ENCODE data around the gene PRRC2C.
"Not testable (repeated sequence)": the region's sequence is repeated elsewhere in the genome, so short reads cannot be mapped to it uniquely, and the experiment has no call there.

The PRRC2C gene

DNA sequence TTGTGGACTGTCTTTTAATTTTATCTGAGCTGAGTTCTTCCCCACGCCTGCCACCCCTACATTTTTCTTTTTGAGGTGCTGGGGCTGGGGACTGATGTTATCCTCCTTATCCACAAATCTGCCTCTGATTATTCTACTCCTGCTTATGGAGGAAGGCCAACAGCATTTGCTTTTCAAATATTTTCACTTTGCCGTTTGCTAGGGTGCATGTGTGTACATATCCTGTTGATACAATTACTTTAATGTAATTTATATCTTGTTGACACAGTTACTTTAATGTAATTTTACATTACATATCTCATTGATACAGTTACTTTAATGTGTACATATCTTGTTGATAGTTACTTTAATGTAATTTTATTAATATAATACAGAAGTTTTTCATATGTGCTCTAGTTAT lies 36.2 kb downstream of the PRRC2C start:
- no peaks in the 10 kb centered on the region for H3K4me1 ChIP-seq (ENCODE audit: control insufficient read depth in 1 of 2, insufficient read depth in 2 of 2, low read length in 2 of 2)
- H3K27ac ChIP-seq (ENCODE audit: low read depth, low read length) = no peak overlapping the region
- H3K9ac ChIP-seq (ENCODE audit: low read depth in 1 of 2, low read length in 2 of 2) = no peak overlapping the region
- peaks cover 33 to 83% of the 10 kb centered on the region in 2 donors for H3K36me3 ChIP-seq (ENCODE audit: control insufficient read depth in 1 of 2, insufficient read depth in 2 of 2, low read length in 2 of 2)
- no peaks in the 10 kb centered on the region for H3K27me3 ChIP-seq (ENCODE audit: control insufficient read depth in 1 of 2, insufficient read depth in 2 of 2, low read length in 2 of 2)
- no peak overlapping the region for H3K4me3 ChIP-seq (ENCODE audit: low read depth in 1 of 2, low read length in 2 of 2)
- no peaks in the 10 kb centered on the region for H3K9me3 ChIP-seq (ENCODE audit: control insufficient read depth in 1 of 2, low read length in 2 of 2)

GRCh38 chr1:171530676-171531075 lies 45.3 kb downstream of the PRRC2C start:
- Histone ChIP-seq H3K9me3 (ENCODE audit: control insufficient read depth in 1 of 2, low read length in 2 of 2) (no peaks in the 10 kb centered on the region), H3K36me3 (ENCODE audit: control insufficient read depth in 1 of 2, insufficient read depth in 2 of 2, low read length in 2 of 2) (peaks cover 47 to 74% of the 10 kb centered on the region in 2 donors), H3K9ac (ENCODE audit: low read depth in 1 of 2, low read length in 2 of 2) (no peak overlapping the region), H3K4me3 (ENCODE audit: low read depth in 1 of 2, low read length in 2 of 2) (no peak overlapping the region), H3K27ac (ENCODE audit: low read depth, low read length) (no peak overlapping the region), H3K27me3 (ENCODE audit: control insufficient read depth in 1 of 2, insufficient read depth in 2 of 2, low read length in 2 of 2) (no peaks in the 10 kb centered on the region), H3K4me1 (ENCODE audit: control insufficient read depth in 1 of 2, insufficient read depth in 2 of 2, low read length in 2 of 2) (no peaks in the 10 kb centered on the region)

GRCh38 chr1:171532520-171532919 lies 47.2 kb downstream of the PRRC2C start:
- Histone ChIP-seq H3K4me1 (ENCODE audit: control insufficient read depth in 1 of 2, insufficient read depth in 2 of 2, low read length in 2 of 2) (no peaks in the 10 kb centered on the region), H3K36me3 (ENCODE audit: control insufficient read depth in 1 of 2, insufficient read depth in 2 of 2, low read length in 2 of 2) (peaks cover 57 to 83% of the 10 kb centered on the region in 2 donors), H3K9ac (ENCODE audit: low read depth in 1 of 2, low read length in 2 of 2) (no peak overlapping the region), H3K27ac (ENCODE audit: low read depth, low read length) (no peak overlapping the region), H3K9me3 (ENCODE audit: control insufficient read depth in 1 of 2, low read length in 2 of 2) (no peaks in the 10 kb centered on the region), H3K27me3 (ENCODE audit: control insufficient read depth in 1 of 2, insufficient read depth in 2 of 2, low read length in 2 of 2) (no peaks in the 10 kb centered on the region), H3K4me3 (ENCODE audit: low read depth in 1 of 2, low read length in 2 of 2) (no peak overlapping the region)

- Histone ChIP-seq H3K36me3 (ENCODE audit: control insufficient read depth in 1 of 2, insufficient read depth in 2 of 2, low read length in 2 of 2) (peaks cover 41 to 79% of the 10 kb centered on the region in 2 donors), H3K4me3 (ENCODE audit: low read depth in 1 of 2, low read length in 2 of 2) (no peak overlapping the region), H3K9ac (ENCODE audit: low read depth in 1 of 2, low read length in 2 of 2) (no peak overlapping the region), H3K9me3 (ENCODE audit: control insufficient read depth in 1 of 2, low read length in 2 of 2) (no peaks in the 10 kb centered on the region), H3K27ac (ENCODE audit: low read depth, low read length) (no peak overlapping the region), H3K27me3 (ENCODE audit: control insufficient read depth in 1 of 2, insufficient read depth in 2 of 2, low read length in 2 of 2) (no peaks in the 10 kb centered on the region), H3K4me1 (ENCODE audit: control insufficient read depth in 1 of 2, insufficient read depth in 2 of 2, low read length in 2 of 2) (no peaks in the 10 kb centered on the region)
These were observed 60.2 kb downstream of the PRRC2C start for GRCh38 chr1:171545523-171545922.

GRCh38 chr1:171550050-171550449 lies 64.7 kb downstream of the PRRC2C start:
- no peaks in the 10 kb centered on the region for H3K27me3 ChIP-seq (ENCODE audit: control insufficient read depth in 1 of 2, insufficient read depth in 2 of 2, low read length in 2 of 2)
- H3K36me3 ChIP-seq (ENCODE audit: control insufficient read depth in 1 of 2, insufficient read depth in 2 of 2, low read length in 2 of 2) = peaks cover 10 to 56% of the 10 kb centered on the region in 2 donors
- no peak overlapping the region for H3K4me3 ChIP-seq (ENCODE audit: low read depth in 1 of 2, low read length in 2 of 2)
- H3K4me1 ChIP-seq (ENCODE audit: control insufficient read depth in 1 of 2, insufficient read depth in 2 of 2, low read length in 2 of 2) = no peaks in the 10 kb centered on the region
- H3K9ac ChIP-seq (ENCODE audit: low read depth in 1 of 2, low read length in 2 of 2) = no peak overlapping the region
- no peaks in the 10 kb centered on the region for H3K9me3 ChIP-seq (ENCODE audit: control insufficient read depth in 1 of 2, low read length in 2 of 2)
- H3K27ac ChIP-seq (ENCODE audit: low read depth, low read length) = no peak overlapping the region

DNA sequence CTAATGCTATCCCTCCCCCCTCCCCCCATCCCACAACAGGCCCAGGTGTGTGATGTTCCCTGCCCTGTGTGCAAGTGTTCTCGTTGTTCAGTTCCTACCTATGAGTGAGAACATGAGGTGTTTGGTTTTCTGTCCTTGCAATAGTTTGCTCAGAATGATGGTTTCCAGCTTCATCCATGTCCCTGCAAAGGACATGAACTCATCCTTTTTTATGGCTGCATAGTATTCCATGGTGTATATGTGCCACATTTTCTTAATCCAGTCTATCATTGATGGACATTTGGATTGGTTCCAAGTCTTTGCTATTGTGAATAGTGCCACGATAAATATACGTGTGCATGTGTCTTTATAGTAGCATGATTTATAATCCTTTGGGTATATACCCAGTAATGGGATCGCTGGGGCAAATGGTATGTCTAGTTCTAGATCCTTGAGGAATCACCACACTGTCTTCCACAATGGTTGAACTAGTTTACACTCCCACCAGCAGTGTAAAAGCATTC lies 65.3 kb downstream of the PRRC2C start:
- H3K4me1 ChIP-seq (ENCODE audit: control insufficient read depth in 1 of 2, insufficient read depth in 2 of 2, low read length in 2 of 2); H3K4me3 ChIP-seq (ENCODE audit: low read depth in 1 of 2, low read length in 2 of 2); H3K9ac ChIP-seq (ENCODE audit: low read depth in 1 of 2, low read length in 2 of 2); H3K27me3 ChIP-seq (ENCODE audit: control insufficient read depth in 1 of 2, insufficient read depth in 2 of 2, low read length in 2 of 2); H3K27ac ChIP-seq (ENCODE audit: low read depth, low read length); H3K9me3 ChIP-seq (ENCODE audit: control insufficient read depth in 1 of 2, low read length in 2 of 2): not testable (repeated sequence)
- H3K36me3 ChIP-seq (ENCODE audit: control insufficient read depth in 1 of 2, insufficient read depth in 2 of 2, low read length in 2 of 2) = peaks cover 10 to 59% of the 10 kb centered on the region in 2 donors

DNA sequence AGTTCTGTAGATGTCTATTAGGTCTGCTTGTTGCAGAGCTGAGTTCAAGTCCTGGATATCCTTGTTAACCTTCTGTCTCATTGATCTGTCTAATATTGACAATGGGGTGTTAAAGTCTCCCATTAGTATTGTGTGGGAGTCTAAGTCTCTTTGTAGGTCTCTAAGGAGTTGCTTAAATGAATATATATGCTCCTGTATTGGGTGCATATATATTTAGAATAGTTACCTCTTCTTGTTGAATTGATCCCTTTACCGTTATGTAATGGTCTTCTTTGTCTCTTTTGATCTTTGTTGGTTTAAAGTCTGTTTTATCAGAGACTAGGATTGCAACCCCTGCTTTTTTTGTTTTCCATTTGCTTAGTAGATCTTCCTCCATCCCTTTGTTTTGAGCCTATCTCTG lies 68.6 kb downstream of the PRRC2C start:
- peaks cover 28 to 65% of the 10 kb centered on the region in 2 donors for H3K36me3 ChIP-seq (ENCODE audit: control insufficient read depth in 1 of 2, insufficient read depth in 2 of 2, low read length in 2 of 2)
- not testable (repeated sequence) for H3K27me3 ChIP-seq (ENCODE audit: control insufficient read depth in 1 of 2, insufficient read depth in 2 of 2, low read length in 2 of 2); H3K4me3 ChIP-seq (ENCODE audit: low read depth in 1 of 2, low read length in 2 of 2); H3K27ac ChIP-seq (ENCODE audit: low read depth, low read length); H3K4me1 ChIP-seq (ENCODE audit: control insufficient read depth in 1 of 2, insufficient read depth in 2 of 2, low read length in 2 of 2); H3K9ac ChIP-seq (ENCODE audit: low read depth in 1 of 2, low read length in 2 of 2); H3K9me3 ChIP-seq (ENCODE audit: control insufficient read depth in 1 of 2, low read length in 2 of 2)

DNA sequence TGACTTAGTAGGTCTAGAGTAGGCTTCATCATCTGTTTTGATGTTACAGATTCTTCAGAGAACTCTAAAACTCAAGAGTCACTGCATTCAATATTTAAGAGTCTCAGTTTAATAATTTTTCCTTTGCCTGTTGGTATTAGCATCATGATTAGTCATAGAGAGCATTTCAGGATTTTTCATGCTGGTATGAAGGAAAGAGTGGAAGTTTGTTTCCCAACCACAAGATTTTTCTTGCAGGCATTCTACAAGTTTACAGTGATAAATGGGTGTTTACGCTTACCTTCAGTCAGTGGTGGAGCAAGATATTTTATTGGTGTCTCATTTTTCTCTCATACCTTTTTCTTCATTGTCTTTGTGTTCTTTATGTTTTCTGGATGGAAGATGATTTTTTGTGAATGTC lies 78.3 kb downstream of the PRRC2C start:
- Histone ChIP-seq H3K4me1 (ENCODE audit: control insufficient read depth in 1 of 2, insufficient read depth in 2 of 2, low read length in 2 of 2) (no peaks in the 10 kb centered on the region), H3K4me3 (ENCODE audit: low read depth in 1 of 2, low read length in 2 of 2) (no peak overlapping the region), H3K9me3 (ENCODE audit: control insufficient read depth in 1 of 2, low read length in 2 of 2) (no peaks in the 10 kb centered on the region), H3K9ac (ENCODE audit: low read depth in 1 of 2, low read length in 2 of 2) (no peak overlapping the region), H3K27me3 (ENCODE audit: control insufficient read depth in 1 of 2, insufficient read depth in 2 of 2, low read length in 2 of 2) (no peaks in the 10 kb centered on the region), H3K36me3 (ENCODE audit: control insufficient read depth in 1 of 2, insufficient read depth in 2 of 2, low read length in 2 of 2) (peaks cover 45 to 88% of the 10 kb centered on the region in 2 donors), H3K27ac (ENCODE audit: low read depth, low read length) (no peak overlapping the region)

- Histone ChIP-seq H3K36me3 (ENCODE audit: control insufficient read depth in 1 of 2, insufficient read depth in 2 of 2, low read length in 2 of 2) (peaks cover 45 to 80% of the 10 kb centered on the region in 2 donors), H3K4me1 (ENCODE audit: control insufficient read depth in 1 of 2, insufficient read depth in 2 of 2, low read length in 2 of 2) (no peaks in the 10 kb centered on the region), H3K9ac (ENCODE audit: low read depth in 1 of 2, low read length in 2 of 2) (no peak overlapping the region), H3K27me3 (ENCODE audit: control insufficient read depth in 1 of 2, insufficient read depth in 2 of 2, low read length in 2 of 2) (no peaks in the 10 kb centered on the region), H3K27ac (ENCODE audit: low read depth, low read length) (no peak overlapping the region), H3K4me3 (ENCODE audit: low read depth in 1 of 2, low read length in 2 of 2) (no peak overlapping the region), H3K9me3 (ENCODE audit: control insufficient read depth in 1 of 2, low read length in 2 of 2) (no peaks in the 10 kb centered on the region)
These were observed 81.1 kb downstream of the PRRC2C start for GRCh38 chr1:171566467-171566866.

DNA sequence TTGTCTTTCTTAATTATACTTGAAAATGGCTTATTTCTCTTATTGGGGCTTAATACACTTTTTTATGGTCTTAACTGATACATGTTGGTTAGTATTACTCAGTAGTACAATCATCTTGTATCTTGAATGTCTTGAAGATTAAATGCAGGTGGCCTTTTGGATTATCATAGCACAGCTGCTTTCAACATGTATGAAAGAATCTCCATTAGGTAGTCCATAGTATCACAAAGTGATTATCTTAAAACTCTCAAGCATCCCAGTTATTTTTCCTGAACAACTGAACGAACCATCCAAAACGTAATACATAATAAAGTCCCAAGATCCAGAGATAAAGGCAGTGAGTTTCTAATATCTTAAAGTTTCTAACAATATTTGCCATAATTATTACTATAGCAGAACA lies 85.0 kb downstream of the PRRC2C start:
- H3K9me3 ChIP-seq (ENCODE audit: control insufficient read depth in 1 of 2, low read length in 2 of 2) = no peaks in the 10 kb centered on the region
- no peaks in the 10 kb centered on the region for H3K4me1 ChIP-seq (ENCODE audit: control insufficient read depth in 1 of 2, insufficient read depth in 2 of 2, low read length in 2 of 2)
- peaks cover 49 to 64% of the 10 kb centered on the region in 2 donors for H3K36me3 ChIP-seq (ENCODE audit: control insufficient read depth in 1 of 2, insufficient read depth in 2 of 2, low read length in 2 of 2)
- no peak overlapping the region for H3K4me3 ChIP-seq (ENCODE audit: low read depth in 1 of 2, low read length in 2 of 2)
- H3K27me3 ChIP-seq (ENCODE audit: control insufficient read depth in 1 of 2, insufficient read depth in 2 of 2, low read length in 2 of 2) = no peaks in the 10 kb centered on the region
- H3K27ac ChIP-seq (ENCODE audit: low read depth, low read length) = no peak overlapping the region
- no peak overlapping the region for H3K9ac ChIP-seq (ENCODE audit: low read depth in 1 of 2, low read length in 2 of 2)

DNA sequence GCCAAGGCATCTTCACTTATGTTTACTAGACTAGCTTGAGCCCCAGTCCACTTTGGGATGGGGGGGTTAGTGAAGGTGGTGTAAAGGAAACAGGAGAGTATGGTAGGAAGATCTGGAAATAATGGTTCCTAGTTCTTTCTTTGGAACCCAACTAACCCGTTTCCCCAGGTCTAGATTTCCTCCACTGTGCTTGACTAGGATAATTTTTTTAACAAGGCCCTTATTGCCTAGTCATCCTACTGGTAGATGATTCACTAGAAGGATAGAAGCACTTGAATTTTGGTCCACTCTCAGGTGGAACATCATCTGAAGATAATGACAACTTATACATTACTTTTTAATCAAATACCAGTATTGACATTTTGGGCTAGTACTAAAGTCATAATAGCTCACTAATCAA lies 90.8 kb downstream of the PRRC2C start:
- Histone ChIP-seq H3K4me3 (ENCODE audit: low read depth in 1 of 2, low read length in 2 of 2) (no peak overlapping the region), H3K4me1 (ENCODE audit: control insufficient read depth in 1 of 2, insufficient read depth in 2 of 2, low read length in 2 of 2) (no peaks in the 10 kb centered on the region), H3K27ac (ENCODE audit: low read depth, low read length) (no peak overlapping the region), H3K36me3 (ENCODE audit: control insufficient read depth in 1 of 2, insufficient read depth in 2 of 2, low read length in 2 of 2) (peaks cover 67 to 70% of the 10 kb centered on the region in 2 donors), H3K9ac (ENCODE audit: low read depth in 1 of 2, low read length in 2 of 2) (no peak overlapping the region), H3K27me3 (ENCODE audit: control insufficient read depth in 1 of 2, insufficient read depth in 2 of 2, low read length in 2 of 2) (no peaks in the 10 kb centered on the region), H3K9me3 (ENCODE audit: control insufficient read depth in 1 of 2, low read length in 2 of 2) (no peaks in the 10 kb centered on the region)

All from duodenal mucosa (tissue), 2 donors.